ENCODE measurements around the gene WWOX. TPM values are rescaled to one million over a fixed set of nuclear protein-coding genes. Genes with fewer than 3 reads are reported as not detected.

Gene WWOX
- polyA plus RNA-seq, 1 donor from 2014 or later, result 25.6 TPM

DNA sequence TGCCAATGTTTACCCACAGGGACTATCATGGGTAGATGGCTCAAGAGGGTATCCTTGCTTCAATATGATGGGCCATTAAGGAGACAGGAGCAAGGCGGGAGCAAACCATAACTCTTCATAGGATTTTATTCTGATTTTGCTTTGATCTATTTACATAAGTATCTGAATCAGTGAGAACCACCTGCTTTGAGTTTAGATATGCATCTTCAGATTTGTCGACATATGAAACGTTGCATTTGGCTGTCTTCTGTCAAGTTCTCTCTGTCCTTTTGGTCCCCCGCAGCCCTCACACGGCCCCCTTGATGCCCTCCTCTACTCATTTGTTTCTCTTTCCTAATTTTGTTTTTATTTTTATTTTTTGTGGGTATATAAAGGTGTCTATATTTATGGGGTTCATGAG, 16.2 kb downstream of the WWOX start:
- Histone ChIP-seq H3K9ac (ENCODE audit: low read length) (no peak overlapping the region), H3K27me3 (ENCODE audit: insufficient read depth, low read depth, low read length) (no peaks in the 10 kb centered on the region), H3K4me2 (ENCODE audit: low read length) (no peak overlapping the region), H3K27ac (ENCODE audit: low read length) (no peak overlapping the region), H2AFZ (ENCODE audit: low read depth, low read length) (no peak overlapping the region), H3K9me3 (ENCODE audit: low read length) (no peaks in the 10 kb centered on the region), H3K9me2 (ENCODE audit: insufficient read depth, low read length) (no peaks in the 10 kb centered on the region), H3K4me3 (ENCODE audit: low read length) (no peak overlapping the region), H3K79me2 (replicated peaks; ENCODE audit: insufficient read depth, low read length) (no peaks in the 10 kb centered on the region), H4K20me1 (ENCODE audit: insufficient read depth) (no peaks in the 10 kb centered on the region), H3F3A (ENCODE audit: insufficient read depth, low read length, poor library complexity, severe bottlenecking) (no peaks in the 10 kb centered on the region), H3K36me3 (ENCODE audit: insufficient read depth, low read length) (no peaks in the 10 kb centered on the region)
- TF ChIP-seq EP300 (conservative IDR thresholded peaks at IDR 0.05; ENCODE audit: poor library complexity, severe bottlenecking) (no peak), MXI1 (conservative IDR thresholded peaks at IDR 0.05; ENCODE audit: poor library complexity, severe bottlenecking) (no peak), TAF1 (IDR thresholded peaks at IDR 0.05; ENCODE audit: low read depth) (no peak), REST (IDR thresholded peaks at IDR 0.05; ENCODE audit: borderline replicate concordance) (no peak), RAD21 (conservative IDR thresholded peaks at IDR 0.05) (no peak), EZH2 (IDR thresholded peaks at IDR 0.05; ENCODE audit: borderline replicate concordance, insufficient read depth, low read length, poor library complexity, severe bottlenecking) (no peak), SMC3 (conservative IDR thresholded peaks at IDR 0.05; ENCODE audit: poor library complexity) (no peak), POLR2AphosphoS5 (IDR thresholded peaks at IDR 0.05) (no peak)
- TF ChIP-seq, protein P1, sequence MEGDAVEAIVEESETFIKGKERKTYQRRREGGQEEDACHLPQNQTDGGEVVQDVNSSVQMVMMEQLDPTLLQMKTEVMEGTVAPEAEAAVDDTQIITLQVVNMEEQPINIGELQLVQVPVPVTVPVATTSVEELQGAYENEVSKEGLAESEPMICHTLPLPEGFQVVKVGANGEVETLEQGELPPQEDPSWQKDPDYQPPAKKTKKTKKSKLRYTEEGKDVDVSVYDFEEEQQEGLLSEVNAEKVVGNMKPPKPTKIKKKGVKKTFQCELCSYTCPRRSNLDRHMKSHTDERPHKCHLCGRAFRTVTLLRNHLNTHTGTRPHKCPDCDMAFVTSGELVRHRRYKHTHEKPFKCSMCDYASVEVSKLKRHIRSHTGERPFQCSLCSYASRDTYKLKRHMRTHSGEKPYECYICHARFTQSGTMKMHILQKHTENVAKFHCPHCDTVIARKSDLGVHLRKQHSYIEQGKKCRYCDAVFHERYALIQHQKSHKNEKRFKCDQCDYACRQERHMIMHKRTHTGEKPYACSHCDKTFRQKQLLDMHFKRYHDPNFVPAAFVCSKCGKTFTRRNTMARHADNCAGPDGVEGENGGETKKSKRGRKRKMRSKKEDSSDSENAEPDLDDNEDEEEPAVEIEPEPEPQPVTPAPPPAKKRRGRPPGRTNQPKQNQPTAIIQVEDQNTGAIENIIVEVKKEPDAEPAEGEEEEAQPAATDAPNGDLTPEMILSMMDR (IDR thresholded peaks at IDR 0.05; ENCODE audit: poor library complexity, severe bottlenecking), result no peak

DNA sequence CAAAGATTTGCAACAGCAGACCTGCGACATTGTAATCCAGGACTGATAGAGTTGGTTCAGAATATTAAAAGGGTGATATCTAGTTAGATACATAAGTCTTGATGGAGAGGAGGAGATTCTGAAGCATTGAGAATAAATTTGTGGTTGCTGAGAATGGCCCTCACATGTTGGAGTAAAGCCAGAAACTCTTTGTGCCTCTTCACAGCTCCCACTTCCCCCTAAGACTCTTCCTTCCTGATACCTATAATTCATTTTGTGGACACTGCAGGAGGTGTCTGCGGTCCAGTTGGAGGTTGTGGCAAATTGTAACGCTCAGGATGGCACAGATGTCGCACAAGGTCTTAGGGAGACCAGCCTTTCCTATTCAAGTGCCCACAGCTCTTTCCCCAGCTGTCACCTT, 17.5 kb downstream of the WWOX start:
- TF ChIP-seq EP300 (conservative IDR thresholded peaks at IDR 0.05; ENCODE audit: poor library complexity, severe bottlenecking) (no peak), TAF1 (IDR thresholded peaks at IDR 0.05; ENCODE audit: low read depth) (no peak), MXI1 (conservative IDR thresholded peaks at IDR 0.05; ENCODE audit: poor library complexity, severe bottlenecking) (no peak), RAD21 (conservative IDR thresholded peaks at IDR 0.05) (no peak), POLR2AphosphoS5 (IDR thresholded peaks at IDR 0.05) (no peak), SMC3 (conservative IDR thresholded peaks at IDR 0.05; ENCODE audit: poor library complexity) (no peak), REST (IDR thresholded peaks at IDR 0.05; ENCODE audit: borderline replicate concordance) (no peak), EZH2 (IDR thresholded peaks at IDR 0.05; ENCODE audit: borderline replicate concordance, insufficient read depth, low read length, poor library complexity, severe bottlenecking) (no peak)
- TF ChIP-seq, protein P1 (IDR thresholded peaks at IDR 0.05; ENCODE audit: poor library complexity, severe bottlenecking), result no peak
- no peaks in the 10 kb centered on the region for H3K79me2 ChIP-seq (replicated peaks; ENCODE audit: insufficient read depth, low read length)
- H3K4me3 ChIP-seq (ENCODE audit: low read length), result no peak overlapping the region
- H3K27ac ChIP-seq (ENCODE audit: low read length), result no peak overlapping the region
- H3K9me2 ChIP-seq (ENCODE audit: insufficient read depth, low read length), result no peaks in the 10 kb centered on the region
- H4K20me1 ChIP-seq (ENCODE audit: insufficient read depth), result no peaks in the 10 kb centered on the region
- H3K27me3 ChIP-seq (ENCODE audit: insufficient read depth, low read depth, low read length), result no peaks in the 10 kb centered on the region
- no peak overlapping the region for H3K4me2 ChIP-seq (ENCODE audit: low read length)
- H3K9me3 ChIP-seq (ENCODE audit: low read length), result no peaks in the 10 kb centered on the region
- no peaks in the 10 kb centered on the region for H3K36me3 ChIP-seq (ENCODE audit: insufficient read depth, low read length)
- no peak overlapping the region for H3K9ac ChIP-seq (ENCODE audit: low read length)
- H3F3A ChIP-seq (ENCODE audit: insufficient read depth, low read length, poor library complexity, severe bottlenecking), result no peaks in the 10 kb centered on the region
- no peak overlapping the region for H2AFZ ChIP-seq (ENCODE audit: low read depth, low read length)

Measured in neural cell (in vitro differentiated cells).